Medulla oblongata (tissue), 1 donor: ENCODE data around the gene WASHC3.
"Not testable (repeated sequence)": the region's sequence is repeated elsewhere in the genome, so short reads cannot be mapped to it uniquely, and the experiment has no call there.

Experiments
- DNase-seq: peaks from one replicate; pipeline ENCODE4 v3.0.0-alpha.2; 2015; ENCODE audit errors: extremely low spot score

The WASHC3 gene, protein sequence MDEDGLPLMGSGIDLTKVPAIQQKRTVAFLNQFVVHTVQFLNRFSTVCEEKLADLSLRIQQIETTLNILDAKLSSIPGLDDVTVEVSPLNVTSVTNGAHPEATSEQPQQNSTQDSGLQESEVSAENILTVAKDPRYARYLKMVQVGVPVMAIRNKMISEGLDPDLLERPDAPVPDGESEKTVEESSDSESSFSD

DNA sequence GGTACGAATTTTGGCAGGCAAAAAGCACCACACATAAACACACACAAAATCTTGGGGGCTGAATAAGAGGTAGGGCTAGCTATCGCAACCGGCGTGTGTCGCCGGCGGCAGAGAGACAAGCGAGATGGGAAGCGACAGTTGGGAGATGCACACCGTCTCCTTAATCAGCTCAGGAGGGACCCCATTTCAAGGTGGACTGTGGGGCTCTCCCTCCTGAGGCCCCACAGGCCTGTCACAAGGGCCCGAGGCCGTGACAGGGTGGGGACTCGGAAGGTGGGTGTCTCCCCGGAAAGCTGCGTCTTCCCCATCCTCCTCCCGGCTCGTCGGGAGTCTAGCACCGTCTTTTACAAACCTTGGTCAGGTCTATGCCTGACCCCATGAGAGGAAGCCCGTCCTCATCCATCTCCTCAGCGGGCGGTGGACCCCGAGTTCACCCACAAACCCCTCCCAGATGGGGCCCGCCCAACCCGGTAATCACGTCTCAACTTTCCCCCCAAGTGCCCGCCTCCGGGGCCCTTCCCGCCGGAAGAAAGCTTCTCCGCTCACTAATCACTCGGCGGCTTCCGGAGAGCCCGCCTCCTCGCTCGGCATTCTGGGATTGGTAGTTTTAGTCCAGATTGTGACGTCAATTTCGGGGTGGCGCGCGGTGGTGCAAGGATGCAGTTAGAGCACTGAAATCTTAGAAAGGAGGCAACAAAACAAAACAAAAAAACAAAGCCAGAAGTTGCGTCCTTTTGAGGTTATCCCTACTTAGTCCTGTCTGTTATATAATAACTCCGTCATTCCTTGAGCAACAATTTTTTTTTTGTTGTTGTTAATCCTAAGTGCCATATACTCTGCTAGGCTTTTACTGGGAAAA, at the start of gene WASHC3:
Gene WASHC3, minus strand, starts transcription at position 432 of the 859 bp plus-strand sequence. Its CDS starts 29 bp downstream, at position 403.
- DNase-seq, result peak; percentile 99

DNA sequence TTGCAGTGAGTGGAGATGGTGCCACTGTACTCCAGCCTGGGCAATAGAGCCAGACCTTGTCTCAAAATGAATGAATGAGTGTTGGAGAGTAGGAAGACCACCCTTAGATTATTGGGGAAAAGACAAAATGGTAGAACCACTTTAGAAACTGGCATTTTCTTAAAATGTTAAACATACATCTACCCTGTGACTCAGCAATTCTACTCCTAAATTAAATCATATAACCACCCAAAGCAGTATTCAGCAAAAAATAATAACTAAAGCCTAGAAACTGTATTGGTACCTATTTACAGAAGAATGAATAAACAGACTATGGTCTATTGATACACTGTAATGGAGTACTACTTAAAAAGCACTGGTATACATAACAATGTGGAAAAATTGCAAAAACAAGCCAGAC, 49.0 kb upstream of the WASHC3 start:
- DNase-seq, result no peak

DNA sequence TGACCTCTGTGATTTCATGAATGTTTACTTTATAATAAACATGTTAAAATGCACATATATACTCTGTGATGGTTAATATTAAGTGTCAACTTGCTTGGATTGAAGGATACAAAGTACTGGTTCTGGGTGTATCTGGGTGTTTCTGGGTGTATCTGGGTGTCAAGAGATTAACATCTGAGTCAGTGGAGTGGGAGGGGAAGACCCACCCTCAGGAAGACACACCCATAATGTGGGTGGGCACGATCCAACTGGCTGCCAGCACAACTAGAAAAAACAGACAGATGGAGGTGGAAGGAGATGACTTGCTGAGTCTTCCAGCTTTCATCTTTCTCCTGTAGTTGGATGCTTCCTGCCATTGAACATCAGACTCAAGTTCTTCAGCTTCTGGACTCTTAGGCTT, 46.2 kb upstream of the WASHC3 start:
- no peak for DNase-seq

DNA sequence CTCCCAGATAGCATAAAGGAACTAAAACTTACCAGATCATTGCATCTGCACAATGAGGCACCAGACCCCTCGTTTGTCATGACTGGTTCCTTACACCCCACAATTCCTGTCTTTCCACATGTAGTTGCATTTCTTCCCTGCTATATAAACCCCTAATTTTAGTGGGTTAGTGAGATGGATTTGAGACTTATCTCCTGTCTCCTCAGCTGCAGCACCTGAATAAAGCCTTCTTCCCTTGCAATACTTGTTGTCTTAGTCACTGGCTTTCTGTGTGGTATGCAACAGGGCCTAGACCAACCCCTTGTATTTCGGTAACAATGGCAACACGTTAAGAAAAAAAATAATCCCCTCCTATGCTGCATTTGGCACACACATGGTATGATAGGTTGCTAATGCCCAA, 45.1 kb upstream of the WASHC3 start:
- DNase-seq, result no peak

DNA sequence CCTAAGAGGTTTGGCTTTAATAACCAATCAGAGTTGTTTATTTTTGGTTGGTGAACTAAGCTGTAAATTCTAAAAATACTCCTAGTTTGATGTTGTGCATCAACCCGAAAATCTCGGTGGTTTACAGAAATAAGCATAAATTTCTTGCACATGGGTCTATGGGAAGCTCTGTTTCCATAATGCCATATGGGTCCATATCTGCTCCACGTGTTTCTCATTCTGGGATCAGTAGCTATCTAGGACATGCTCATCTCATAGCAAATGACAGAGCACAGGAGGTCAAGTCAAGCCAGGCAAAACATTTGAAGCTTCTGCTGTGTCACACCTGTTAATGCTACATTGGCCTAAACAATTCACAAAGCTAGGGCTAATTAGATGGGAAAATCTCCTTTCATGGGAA, 35.1 kb upstream of the WASHC3 start:
- DNase-seq, result no peak

DNA sequence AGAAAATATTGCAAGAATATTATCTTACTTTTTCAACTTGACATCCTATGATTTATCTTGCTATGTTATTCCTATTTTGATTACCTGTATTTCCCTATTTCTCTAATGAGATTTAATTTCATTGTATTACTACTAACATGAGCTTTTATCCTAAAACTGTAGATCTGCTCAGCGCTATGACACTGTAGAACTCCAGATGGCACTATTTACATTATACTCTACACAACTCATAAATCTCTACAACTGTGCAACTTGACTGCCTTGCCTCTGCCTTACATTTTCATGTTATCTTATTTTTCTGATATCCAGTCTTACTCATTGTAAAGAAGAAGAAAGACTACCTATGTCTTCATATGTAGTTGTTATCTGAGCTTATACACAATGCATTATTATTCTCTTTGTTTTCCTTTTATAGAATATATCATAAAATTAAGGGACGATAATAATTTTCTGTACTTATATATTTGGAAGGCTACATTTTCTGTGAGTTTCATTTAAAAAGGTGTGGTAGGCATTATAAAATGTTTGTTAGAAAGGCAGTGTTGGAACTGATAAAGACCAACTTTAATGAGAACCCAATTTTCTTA, 34.0 kb upstream of the WASHC3 start:
- peak; percentile 14 for DNase-seq

DNA sequence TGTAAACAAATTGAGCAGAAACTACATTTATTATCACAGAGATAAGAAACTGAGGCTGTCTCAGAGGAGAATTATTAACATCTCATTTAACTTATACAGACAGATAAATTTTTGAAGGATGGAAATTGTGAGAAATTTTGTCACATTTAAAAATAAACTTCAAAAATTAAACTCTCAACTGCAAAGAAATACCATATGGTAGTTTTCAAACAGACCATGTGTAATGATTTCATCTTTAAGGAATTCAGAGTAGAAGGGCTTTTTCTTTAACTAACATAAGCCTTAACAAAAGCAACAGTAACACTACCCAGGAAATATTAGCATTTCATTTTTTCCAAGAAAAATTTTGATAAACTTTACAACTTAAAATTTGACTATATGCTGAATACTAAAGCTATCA, 31.5 kb upstream of the WASHC3 start:
- no peak for DNase-seq

DNA sequence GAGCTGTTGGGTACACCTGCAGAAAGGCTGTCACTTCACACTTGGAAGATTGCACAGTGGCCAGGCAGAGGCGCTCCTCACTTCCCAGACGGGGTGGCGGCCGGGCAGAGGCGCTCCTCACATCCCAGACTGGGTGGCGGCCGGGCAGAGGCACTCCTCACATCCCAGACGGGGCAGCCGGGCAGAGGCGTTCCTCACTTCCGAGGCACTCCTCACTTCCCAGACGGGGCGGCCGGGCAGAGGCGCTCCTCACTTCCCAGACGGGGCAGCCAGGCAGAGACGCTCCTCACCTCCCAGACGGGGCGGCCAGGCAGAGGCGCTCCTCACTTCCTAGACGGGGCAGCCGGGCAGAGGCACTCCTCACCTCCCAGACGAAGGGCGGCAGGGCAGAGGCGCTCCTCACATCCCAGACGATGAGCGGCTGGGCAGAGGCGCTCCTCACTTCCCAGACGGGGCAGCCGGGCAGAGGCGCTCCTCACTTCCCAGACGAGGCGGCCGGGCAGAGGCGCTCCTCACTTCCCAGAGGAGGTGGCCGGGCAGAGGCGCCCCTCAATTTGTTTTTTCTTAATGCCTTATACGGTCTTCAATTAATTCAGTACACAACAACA, 27.5 kb upstream of the WASHC3 start:
- DNase-seq, result not testable (repeated sequence)

DNA sequence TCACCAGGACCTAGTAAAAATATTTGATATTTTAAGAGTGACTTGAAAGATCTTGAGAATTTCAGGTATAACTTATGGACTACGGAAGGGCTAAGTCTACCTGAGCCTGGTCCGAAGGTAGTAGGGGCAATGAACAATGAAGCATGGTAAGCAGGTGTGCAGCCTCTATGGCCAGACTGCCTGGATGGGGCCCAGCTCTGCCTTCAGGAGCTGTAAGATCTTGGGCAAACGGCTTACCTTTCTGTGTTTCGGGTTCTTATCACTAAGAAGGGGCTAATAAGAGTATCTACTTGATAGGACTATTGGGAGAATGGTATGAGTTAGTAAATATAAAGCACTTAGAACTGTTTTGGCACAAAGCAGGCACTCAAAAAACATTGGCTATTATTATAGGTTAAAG, 19.1 kb upstream of the WASHC3 start:
- no peak for DNase-seq

DNA sequence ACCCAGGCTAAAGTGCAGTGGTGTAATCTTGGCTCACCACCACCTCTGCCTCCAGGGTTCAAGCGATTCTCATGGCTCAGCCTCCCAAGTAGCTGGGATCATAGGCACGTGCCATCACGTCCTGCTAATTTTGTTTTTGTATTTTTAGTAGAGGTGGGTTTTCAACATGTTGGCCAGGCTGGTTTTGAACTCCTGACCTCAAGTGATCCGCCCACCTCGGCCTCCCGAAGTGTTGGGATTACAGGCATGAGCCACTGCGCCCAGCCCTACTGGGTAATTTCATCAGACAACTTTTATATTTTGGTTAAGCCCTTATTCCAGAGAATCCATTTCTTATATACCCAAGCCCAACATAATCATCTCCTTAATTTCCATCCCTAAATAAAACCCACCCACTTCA, 10.3 kb upstream of the WASHC3 start:
- not testable (repeated sequence) for DNase-seq

DNA sequence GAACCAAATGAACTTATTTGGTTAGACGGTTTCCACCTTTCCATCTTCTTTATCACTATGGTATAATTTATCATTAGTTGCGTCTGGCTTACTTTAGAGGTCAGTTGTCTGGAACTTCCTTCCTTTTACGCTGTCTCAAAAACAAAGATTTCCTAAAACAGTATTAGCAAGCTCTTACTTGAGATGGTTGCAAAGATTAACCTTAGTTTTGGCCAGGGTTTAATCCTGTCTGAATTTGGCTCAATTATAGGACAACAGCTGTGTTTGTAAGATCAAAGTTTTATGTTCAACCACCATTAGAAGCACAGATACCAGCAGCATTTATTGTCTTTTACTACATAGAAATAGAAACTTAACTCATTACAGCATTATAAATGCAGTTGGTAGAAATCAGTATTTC, 7.9 kb upstream of the WASHC3 start:
- DNase-seq, result no peak

DNA sequence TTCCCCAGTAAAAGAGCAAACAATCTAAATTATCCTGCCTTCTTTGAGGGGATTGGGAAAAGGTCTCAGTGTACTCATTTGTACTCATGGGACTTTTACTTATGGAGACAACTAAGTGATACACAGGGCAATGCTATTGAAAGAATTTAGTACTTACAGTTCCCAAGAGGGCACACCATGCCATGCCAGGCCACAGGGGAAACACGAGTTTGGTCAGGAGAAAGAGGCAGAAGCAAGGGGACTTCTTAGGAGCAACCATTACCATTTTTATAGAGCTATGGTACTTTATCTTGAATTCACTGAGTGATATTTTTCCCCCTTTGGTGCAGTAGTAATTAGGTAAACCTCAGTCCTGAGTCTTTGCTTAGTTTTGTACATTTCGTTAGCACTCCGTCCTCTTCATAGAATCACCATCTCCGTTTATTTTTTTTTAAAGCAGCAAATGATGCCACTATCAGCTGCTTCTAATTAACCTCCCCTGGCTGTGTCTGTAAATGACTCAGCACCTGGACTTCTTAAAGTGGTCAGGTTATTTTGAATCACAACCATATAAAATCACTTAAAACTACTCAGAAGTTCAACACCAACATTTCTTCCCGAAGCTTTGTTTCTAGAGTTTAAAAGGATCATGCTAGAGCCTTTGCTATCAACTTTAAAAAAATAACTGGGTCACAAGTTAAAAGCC, 5.9 kb upstream of the WASHC3 start:
- DNase-seq, result no peak

DNA sequence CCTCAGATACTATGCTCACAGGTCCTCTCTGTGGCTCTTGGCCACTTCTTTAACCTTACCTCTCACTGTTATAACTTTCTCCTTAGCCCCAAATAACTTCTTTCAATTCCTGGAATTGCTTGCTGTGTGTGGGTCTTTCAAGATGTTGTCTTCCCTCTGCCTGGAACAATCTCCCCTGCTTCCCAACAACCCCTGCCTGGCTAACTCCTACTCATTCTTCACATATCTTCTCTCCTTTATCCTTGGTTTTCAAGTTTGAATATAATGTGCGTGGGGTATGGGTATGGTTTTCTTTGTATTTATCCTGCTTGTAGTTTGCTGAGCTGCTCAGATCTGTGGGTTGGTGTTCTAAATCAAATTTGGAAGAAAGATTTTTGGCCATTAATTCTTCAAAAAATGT, 2.7 kb upstream of the WASHC3 start:
- DNase-seq, result no peak

DNA sequence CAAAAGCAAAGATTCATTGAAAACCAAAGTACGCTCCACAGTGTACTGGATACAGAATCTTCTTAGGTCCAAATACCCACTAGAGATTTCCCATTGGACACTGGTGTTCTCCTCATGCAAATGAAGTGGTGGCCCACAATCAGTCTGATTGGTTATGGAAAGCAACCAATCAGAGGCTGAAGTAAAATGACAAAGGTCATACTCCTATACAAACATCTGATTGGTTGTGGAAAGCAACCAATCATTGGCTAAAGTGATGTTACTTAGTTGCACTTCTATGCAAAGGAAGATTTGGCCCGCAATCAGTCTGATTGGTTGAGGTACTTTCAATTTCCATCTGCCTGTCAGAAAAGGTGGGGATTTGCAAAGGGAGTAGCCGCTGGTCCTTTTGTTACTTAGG, 1.3 kb upstream of the WASHC3 start:
- DNase-seq, result no peak

DNA sequence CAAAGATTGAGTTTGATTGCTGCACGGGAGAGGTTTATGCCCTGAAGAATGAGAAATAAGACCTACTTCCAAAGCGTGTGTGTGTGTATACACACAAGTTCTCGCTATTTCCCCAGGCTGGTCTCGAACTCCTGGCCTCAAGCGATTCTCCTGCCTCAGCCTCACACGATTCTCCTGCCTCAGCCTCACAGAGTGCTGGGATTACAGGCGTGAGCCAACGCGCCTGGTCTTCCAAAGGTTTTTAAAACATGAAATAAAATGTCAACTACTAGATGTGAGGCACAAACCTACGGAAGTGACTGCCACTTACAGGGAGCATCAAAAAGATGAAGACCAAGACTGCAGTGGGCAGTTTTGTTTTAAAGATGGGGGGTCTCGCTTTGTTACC, 622 bp upstream of the WASHC3 start:
- DNase-seq, result no peak

DNA sequence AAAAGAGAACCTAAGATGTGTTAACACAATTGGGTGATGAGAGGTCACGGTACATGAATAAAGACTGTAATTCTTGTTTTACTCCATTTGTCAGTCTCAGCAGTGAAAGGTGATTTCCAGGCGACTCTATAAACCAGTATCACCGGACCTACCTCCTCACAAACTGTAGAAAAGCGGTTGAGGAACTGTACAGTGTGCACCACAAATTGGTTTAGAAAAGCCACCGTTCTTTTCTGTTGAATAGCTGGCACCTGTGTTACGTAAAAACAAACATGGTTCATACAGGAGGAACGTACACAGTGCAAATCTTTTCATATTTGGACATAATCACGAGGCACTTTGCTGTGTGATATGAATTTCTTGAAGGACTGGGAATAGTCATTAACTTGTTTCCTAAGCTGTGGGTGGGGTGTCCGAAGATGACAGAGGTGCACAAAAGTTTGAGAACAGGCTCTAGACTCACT, 663 bp downstream of the WASHC3 start:
- DNase-seq, result peak; percentile 17

DNA sequence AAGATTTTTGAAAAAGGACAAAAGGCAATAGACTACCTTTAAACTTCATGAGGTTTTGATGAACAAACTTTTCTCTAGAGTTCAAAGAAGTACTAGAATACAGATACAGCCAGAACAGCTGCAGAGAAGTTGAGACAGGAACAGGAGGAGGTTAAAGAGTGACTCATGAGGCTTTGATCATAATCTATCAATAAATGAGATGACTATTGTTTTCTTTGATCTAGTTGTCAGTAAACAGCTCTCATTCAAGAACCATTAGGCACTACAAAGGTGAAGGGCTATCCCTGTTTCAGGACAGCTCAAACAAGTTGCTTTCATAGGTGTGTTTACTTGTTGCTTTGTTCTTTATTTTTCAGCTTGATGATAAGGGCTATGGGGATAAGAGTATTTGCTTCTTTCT, 2.4 kb downstream of the WASHC3 start:
- no peak for DNase-seq

DNA sequence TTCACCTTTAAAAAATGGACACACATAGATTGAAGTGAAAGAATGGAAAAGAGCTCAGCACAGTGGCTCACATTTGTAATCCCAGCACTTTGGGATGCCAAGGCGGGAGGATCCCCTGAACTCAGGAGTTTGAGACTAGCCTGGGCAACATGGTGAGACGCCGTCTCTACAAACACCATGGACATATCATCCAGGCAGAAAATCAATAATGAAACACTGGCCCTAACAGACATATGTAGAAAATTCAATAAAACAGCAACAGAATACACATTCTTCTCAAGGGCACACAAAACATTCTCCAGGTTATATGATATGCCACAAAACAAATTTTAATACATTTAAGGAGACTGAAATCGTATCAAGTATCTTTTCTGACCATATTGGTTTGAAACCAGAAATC, 7.4 kb downstream of the WASHC3 start:
- DNase-seq, result no peak

DNA sequence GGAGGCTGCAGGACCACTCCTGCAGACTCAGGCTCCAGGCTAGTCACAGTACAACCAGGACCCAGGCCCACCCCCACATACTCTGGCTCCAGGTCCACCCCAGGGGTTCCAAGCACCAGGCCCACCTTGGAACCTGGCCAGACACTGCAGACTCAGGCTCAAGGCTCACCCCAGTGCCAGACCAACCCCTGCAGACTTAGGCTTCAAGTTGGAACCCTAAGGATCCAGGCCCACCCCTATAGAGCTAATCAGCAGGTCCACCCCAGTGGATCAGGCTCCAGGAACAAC, 8.8 kb downstream of the WASHC3 start:
- DNase-seq, result no peak

DNA sequence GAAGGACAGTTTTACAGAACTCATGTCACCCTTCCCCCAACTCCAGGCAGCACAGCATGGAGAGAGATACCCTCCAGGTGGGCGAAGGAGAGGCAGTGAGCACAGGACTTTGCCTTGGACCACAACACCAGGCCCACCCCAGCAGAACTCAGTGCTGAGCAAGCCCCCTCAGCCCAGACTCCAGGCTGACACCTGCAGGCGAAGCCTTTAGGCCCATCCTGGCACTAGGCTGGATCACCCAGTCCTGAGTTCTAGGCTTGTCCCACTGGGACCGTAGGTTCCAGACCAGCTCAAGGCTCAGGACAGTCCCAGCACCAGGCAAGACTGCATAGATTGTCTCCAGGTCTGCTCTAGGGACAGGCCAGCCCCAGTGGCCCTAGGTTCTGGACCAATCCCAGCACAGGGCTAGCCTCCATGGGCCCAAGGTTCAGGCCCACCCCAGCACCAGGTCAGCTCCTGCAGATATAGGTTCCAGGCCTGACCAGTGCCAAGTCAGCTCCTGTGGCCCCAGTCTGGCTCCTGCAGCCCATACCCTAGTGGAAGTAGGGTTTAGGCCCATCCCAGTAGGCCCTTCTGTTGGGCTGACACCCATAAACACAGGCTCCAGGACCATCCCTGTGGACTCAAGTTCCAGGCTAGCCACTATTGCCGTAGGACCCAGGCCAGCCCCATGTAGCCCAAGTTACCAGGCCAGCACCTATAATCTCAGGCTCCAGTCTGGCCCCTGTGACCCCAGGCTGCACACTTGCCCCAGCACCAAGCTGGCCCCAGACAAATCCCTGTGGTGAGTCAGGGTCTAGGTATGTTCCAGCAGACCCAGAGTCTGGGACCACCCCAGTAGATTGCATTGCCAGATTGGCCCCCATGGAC, 9.4 kb downstream of the WASHC3 start:
- no peak for DNase-seq

DNA sequence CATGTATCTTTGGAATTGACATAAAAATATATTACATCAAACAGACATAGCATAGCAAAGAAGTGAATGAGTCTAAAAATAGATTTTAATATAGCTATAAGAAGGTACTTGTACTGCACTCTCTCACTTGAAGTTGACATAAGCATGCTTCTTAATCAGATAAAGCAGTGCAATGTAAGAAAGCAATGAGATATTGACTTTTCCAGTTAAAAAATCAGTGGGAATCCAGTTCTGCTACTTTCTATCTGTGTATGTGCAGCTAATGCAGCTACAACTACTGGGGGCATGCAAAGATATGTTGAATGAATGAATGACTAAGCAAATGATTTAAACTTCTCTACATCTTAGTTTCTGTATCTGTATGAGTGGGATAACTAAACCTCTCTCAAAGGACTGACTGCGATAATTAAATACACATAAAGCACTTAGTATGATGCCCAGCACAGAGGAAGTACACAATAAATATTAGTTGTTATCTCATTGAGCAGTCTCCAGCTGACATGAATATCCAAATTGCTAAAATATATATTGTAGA, 10.3 kb downstream of the WASHC3 start:
- DNase-seq, result no peak
